KOPT-K1 (cell line): ENCODE results near the gene MYBPC3.

ENCODE experiments used
- H3K27ac ChIP-seq: fragments of 200-600 bp; sonication (generic); 2 replicates; pipeline ENCODE4 v1.5.1; 2016; ENCODE audit warnings: antibody characterized with exemption, mild to moderate bottlenecking, low read depth, low read length; ENCODE audit not compliant: poor library complexity, severe bottlenecking
- H3K36me3 ChIP-seq: fragments of 200-600 bp; sonication (generic); 2 replicates; pipeline ENCODE4 v1.5.1; 2017; ENCODE audit warnings: antibody characterized with exemption, mild to moderate bottlenecking, low read length, moderate library complexity; ENCODE audit not compliant: insufficient read depth
- H3K9me3 ChIP-seq: fragments of 200-600 bp; sonication (generic); 2 replicates; pipeline ENCODE4 v1.5.1; 2017; ENCODE audit warnings: antibody characterized with exemption, low read length, mild to moderate bottlenecking; ENCODE audit not compliant: insufficient read depth, poor library complexity, severe bottlenecking

MYBPC3 gene

GRCh38 chr11:47390422-47390760 is 37.9 kb upstream of the MYBPC3 start:
- H3K9me3 ChIP-seq: no peaks in the 10 kb centered on the region
- no peak overlapping the region for H3K27ac ChIP-seq
- H3K36me3 ChIP-seq: no peaks in the 10 kb centered on the region

- no peaks in the 10 kb centered on the region for H3K36me3 ChIP-seq
- no peak overlapping the region for H3K27ac ChIP-seq
- H3K9me3 ChIP-seq: no peaks in the 10 kb centered on the region
These were observed 37.3 kb upstream of the MYBPC3 start for GRCh38 chr11:47389577-47390421.

GRCh38 chr11:47388697-47389576 is 36.4 kb upstream of the MYBPC3 start:
- Histone ChIP-seq H3K9me3 (no peaks in the 10 kb centered on the region), H3K27ac (no peak overlapping the region), H3K36me3 (no peaks in the 10 kb centered on the region)

GRCh38 chr11:47387944-47388696 is 35.6 kb upstream of the MYBPC3 start:
- Histone ChIP-seq H3K27ac (no peak overlapping the region), H3K36me3 (no peaks in the 10 kb centered on the region), H3K9me3 (no peaks in the 10 kb centered on the region)

GRCh38 chr11:47384498-47384897 is 32.0 kb upstream of the MYBPC3 start:
- no peaks in the 10 kb centered on the region for H3K36me3 ChIP-seq
- no peaks in the 10 kb centered on the region for H3K9me3 ChIP-seq
- no peak overlapping the region for H3K27ac ChIP-seq

- Histone ChIP-seq H3K36me3 (no peaks in the 10 kb centered on the region), H3K9me3 (no peaks in the 10 kb centered on the region), H3K27ac (no peak overlapping the region)
These were observed 30.6 kb upstream of the MYBPC3 start for GRCh38 chr11:47383071-47383470.

GRCh38 chr11:47380078-47380477 is 27.6 kb upstream of the MYBPC3 start:
- H3K27ac ChIP-seq: no peak overlapping the region
- H3K36me3 ChIP-seq: no peaks in the 10 kb centered on the region
- H3K9me3 ChIP-seq: no peaks in the 10 kb centered on the region

GRCh38 chr11:47379317-47379716 is 26.8 kb upstream of the MYBPC3 start:
- Histone ChIP-seq H3K27ac (no peak overlapping the region), H3K9me3 (no peaks in the 10 kb centered on the region)

GRCh38 chr11:47378836-47379170 is 26.3 kb upstream of the MYBPC3 start:
- Histone ChIP-seq H3K9me3 (no peaks in the 10 kb centered on the region), H3K36me3 (no peaks in the 10 kb centered on the region), H3K27ac (no peak overlapping the region)

More at GRCh38 chr11:47379317-47379716, 26.8 kb upstream of the MYBPC3 start:
- no peaks in the 10 kb centered on the region for H3K36me3 ChIP-seq

- Histone ChIP-seq H3K27ac (no peak within 1 kb of the TSS), H3K9me3 (no peaks in the 10 kb centered on the region)
These were observed 25.7 kb upstream of the MYBPC3 start, which contains the start of gene SPI1 for GRCh38 chr11:47378010-47378835. Gene SPI1 (minus strand): TSS chr11:47378547. CDS start chr11:47378353, 194 bp downstream.

GRCh38 chr11:47377571-47378009 is 25.1 kb upstream of the MYBPC3 start:
- Histone ChIP-seq H3K36me3 (no peaks in the 10 kb centered on the region), H3K27ac (no peak overlapping the region), H3K9me3 (no peaks in the 10 kb centered on the region)

More at GRCh38 chr11:47378010-47378835, 25.7 kb upstream of the MYBPC3 start, which contains the start of gene SPI1:
- no peaks in the 10 kb centered on the region for H3K36me3 ChIP-seq

- Histone ChIP-seq H3K27ac (no peak overlapping the region), H3K36me3 (no peaks in the 10 kb centered on the region), H3K9me3 (no peaks in the 10 kb centered on the region)
These were observed 24.2 kb upstream of the MYBPC3 start for GRCh38 chr11:47376525-47377371.

- no peaks in the 10 kb centered on the region for H3K36me3 ChIP-seq
- no peaks in the 10 kb centered on the region for H3K9me3 ChIP-seq
- H3K27ac ChIP-seq: no peak overlapping the region
These were observed 23.6 kb upstream of the MYBPC3 start for GRCh38 chr11:47376107-47376524.
